H54 (cell line): Measurements from ENCODE around the gene TRRAP.

ENCODE experiments used
- DNase-seq: peaks from one replicate; pipeline ENCODE4 v3.0.0; 2011; ENCODE audit warnings: low spot score, mixed read lengths; ENCODE audit not compliant: insufficient read length
- FAIRE-seq: peaks from 3 replicates; lab custom pipeline; 2011; peaks lifted over from hg19 to GRCh38; lab: Jason Lieb, UNC
- POLR2A ChIP-seq: IDR thresholded peaks from 2 replicates; pipeline ENCODE4 v1.6.1; 2011; ENCODE audit warnings: low read depth, mild to moderate bottlenecking, low read length

TRRAP gene

GRCh38 chr7:99024066-99024465 lies 145.7 kb downstream of the TRRAP start:
- TF ChIP-seq POLR2A, result no peak
- DNase-seq (no peak), FAIRE-seq (no peak)

- no peak for TF ChIP-seq POLR2A
- FAIRE-seq (no peak), DNase-seq (no peak)
These were observed 148.9 kb downstream of the TRRAP start for GRCh38 chr7:99027241-99027640.

- DNase-seq, result no peak
- FAIRE-seq, result no peak
- TF ChIP-seq POLR2A, result no peak
These were observed 149.5 kb downstream of the TRRAP start for GRCh38 chr7:99027841-99028240.

- FAIRE-seq (no peak), DNase-seq (no peak)
- no peak for TF ChIP-seq POLR2A
These were observed 150.1 kb downstream of the TRRAP start for GRCh38 chr7:99028261-99028973.

GRCh38 chr7:99029466-99030435 lies 151.4 kb downstream of the TRRAP start:
- DNase-seq (no peak), FAIRE-seq (no peak)
- TF ChIP-seq POLR2A, result no peak

GRCh38 chr7:99030457-99030856 lies 152.1 kb downstream of the TRRAP start:
- FAIRE-seq, result no peak
- no peak for TF ChIP-seq POLR2A
- no peak for DNase-seq

GRCh38 chr7:99030951-99031350 lies 152.6 kb downstream of the TRRAP start:
- FAIRE-seq, result no peak
- DNase-seq, result no peak
- TF ChIP-seq POLR2A, result no peak

- DNase-seq, result no peak
- FAIRE-seq, result no peak
- TF ChIP-seq POLR2A, result no peak
These were observed 153.2 kb downstream of the TRRAP start for GRCh38 chr7:99031496-99031895.

GRCh38 chr7:99032928-99033327 lies 154.6 kb downstream of the TRRAP start:
- no peak for DNase-seq
- no peak for TF ChIP-seq POLR2A
- FAIRE-seq, result no peak

GRCh38 chr7:99033765-99034164 lies 155.4 kb downstream of the TRRAP start:
- no peak for DNase-seq
- no peak for FAIRE-seq
- TF ChIP-seq POLR2A, result no peak

GRCh38 chr7:99034932-99035722 lies 156.8 kb downstream of the TRRAP start:
- FAIRE-seq, result no peak
- no peak for DNase-seq
- TF ChIP-seq POLR2A, result no peak

- no peak for TF ChIP-seq POLR2A
- no peak for DNase-seq
- FAIRE-seq, result no peak
These were observed 157.6 kb downstream of the TRRAP start for GRCh38 chr7:99035723-99036545.
